Measurements from ENCODE around the gene STK32B.
"Not testable (repeated sequence)": the region's sequence is repeated elsewhere in the genome, so short reads cannot be mapped to it uniquely, and the experiment has no call there.

The STK32B gene

GRCh38 chr4:5032813-5033212 lies 18.5 kb upstream of the STK32B start:
- no peak for DNase-seq

- DNase-seq = no peak
Measured at GRCh38 chr4:5033281-5033841, 17.9 kb upstream of the STK32B start.

DNA sequence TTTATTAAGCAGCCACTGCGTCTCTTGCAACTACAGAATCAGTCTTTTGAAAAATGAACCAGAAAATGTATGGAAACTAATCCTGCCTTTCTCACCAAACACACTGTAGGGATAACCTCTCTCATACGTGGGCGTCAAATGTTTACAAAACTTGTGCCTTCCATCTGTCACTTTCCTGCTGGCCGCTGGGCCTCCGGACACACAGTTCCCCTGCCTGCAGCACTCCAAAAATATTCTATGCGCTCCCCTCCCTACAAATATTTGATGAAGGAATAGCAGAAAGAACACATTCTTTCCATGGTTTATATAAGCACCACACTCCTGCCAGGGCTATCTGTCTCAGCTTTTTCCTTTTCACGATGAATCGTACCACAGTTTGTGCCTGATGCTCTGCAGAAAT lies 17.1 kb upstream of the STK32B start:
- no peak for DNase-seq

GRCh38 chr4:5036239-5036638 lies 15.0 kb upstream of the STK32B start:
- DNase-seq = no peak

GRCh38 chr4:5037553-5038551 lies 13.4 kb upstream of the STK32B start:
- DNase-seq = no peak

- DNase-seq = no peak
Measured at GRCh38 chr4:5039800-5040199, 11.5 kb upstream of the STK32B start.

DNA sequence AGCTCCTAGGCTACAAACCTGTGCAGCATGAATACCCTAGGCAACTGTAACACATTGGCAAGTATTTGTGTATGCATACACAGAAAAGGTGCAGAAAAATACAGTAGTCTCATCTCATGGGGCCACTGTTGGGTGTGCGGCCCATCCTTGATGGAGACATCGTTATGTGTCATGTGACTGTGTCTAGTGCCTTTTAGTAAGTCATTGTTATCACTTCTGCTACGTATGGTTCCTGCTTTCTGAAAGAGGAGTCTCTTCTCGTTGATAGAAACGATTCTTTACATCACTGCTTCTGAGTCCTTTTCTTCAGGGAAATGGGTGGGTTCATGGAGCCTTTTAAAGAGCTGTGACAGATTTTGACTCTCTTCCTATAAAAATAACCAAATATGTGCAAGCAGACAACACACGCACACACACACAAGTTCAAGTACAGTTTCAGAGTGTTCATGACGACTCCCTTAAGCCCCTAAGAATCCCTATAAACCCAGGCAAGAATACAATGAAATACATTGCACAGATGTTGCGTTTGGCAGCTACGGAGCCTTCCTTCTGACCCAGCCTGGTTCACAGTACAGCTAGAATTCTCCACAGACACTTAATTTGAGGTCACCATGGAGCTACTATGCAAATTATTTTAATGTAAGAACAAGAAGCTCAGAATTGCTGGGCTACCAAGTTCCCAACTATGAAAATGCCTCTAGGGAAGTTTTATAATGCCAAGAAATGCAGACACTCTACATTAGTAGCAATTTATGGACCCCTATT lies 10.2 kb upstream of the STK32B start:
- no peak for DNase-seq

GRCh38 chr4:5041699-5042098 lies 9.6 kb upstream of the STK32B start:
- DNase-seq = peak; percentile 22

- DNase-seq = no peak
Measured at GRCh38 chr4:5043579-5043978, 7.7 kb upstream of the STK32B start.

DNA sequence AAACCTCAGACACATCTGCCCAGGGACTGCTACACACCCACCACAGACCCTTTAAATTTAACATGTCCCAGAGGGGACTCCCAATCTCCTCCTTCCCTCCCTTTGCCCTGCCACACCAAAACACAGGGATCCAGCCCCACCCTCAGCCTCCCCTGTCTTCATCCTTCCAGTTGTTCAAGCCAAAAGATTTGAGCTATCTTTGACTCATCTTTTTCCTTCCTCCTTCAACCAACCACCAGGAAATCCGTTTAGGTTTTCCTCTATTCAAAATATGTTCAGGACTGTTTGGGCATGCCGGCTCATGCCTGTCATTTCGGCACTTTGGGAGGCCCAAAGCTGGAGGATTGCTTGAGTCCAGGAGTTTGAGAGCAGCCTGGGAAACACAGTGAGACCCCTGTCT lies 6.9 kb upstream of the STK32B start:
- DNase-seq = no peak

DNA sequence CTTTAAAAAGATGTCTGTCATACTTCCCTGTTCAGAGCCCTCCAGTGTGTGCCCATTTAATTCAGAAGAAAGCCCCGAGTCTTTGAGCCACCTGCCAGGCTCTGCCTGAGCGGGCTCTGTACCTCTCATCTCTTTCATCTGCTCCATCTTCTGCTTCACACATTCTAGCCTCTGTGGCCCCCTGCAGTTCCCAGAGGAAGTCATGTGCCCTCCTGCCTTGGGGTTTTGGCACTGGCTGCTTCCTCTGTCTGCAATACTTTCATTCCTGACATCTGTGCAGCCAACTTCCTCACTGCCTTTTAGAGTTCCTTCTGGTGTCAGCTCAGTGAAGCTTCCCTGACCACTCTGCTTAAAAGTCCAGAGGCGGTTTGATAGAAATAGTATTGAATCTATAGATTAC lies 6.2 kb upstream of the STK32B start:
- no peak for DNase-seq

GRCh38 chr4:5048721-5049120 lies 2.6 kb upstream of the STK32B start:
- no peak for DNase-seq

GRCh38 chr4:5050520-5051277 lies 581 bp upstream of the STK32B start:
- DNase-seq = peak; percentile 59

DNA sequence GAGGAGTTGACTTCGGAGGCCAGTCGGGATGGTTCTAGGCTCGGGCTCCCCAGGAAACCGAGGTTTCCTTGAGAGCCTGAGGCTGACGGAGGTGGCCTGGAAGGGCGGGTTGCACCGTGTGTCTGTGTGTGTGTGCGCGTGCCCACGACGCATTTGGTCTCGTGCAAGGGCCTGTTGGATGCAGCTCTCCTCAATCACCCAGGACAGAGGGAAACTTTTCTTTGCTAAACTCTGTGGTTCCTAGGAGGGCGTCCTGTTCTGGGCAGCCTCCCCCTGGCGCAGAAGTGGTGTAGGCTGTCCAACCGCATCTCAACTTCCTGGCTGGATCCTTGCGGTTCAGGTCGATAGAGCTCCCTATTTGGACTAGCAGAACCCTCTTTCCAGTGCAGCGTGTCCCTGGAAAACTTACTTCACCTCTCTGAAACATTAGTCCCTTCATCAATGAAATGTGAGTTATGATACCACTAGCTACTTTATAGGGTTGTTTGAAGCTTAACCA lies 973 bp downstream of the STK32B start:
- DNase-seq = no peak

- peak; percentile 19 for DNase-seq
Measured at GRCh38 chr4:5052726-5053425, 1.6 kb downstream of the STK32B start.

DNA sequence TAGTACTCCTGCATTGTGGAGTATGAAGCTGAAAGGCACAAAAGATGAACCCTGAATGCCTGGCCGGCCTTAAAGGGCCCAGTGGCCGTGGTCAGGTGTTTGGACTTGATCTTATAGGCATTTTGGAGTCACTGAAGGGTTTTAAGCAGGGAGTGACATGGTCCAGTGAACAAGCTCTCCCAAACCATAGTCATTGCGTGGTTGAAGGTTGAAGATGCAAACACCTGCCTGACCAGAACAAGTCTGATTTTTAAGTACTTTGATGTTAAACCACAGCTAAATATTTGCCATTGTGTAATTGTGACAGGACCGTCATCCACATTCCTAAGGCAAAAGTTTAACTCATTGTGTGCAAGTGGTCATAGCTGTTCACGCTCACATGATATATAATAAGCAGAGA lies 3.3 kb downstream of the STK32B start:
- DNase-seq = no peak

DNA sequence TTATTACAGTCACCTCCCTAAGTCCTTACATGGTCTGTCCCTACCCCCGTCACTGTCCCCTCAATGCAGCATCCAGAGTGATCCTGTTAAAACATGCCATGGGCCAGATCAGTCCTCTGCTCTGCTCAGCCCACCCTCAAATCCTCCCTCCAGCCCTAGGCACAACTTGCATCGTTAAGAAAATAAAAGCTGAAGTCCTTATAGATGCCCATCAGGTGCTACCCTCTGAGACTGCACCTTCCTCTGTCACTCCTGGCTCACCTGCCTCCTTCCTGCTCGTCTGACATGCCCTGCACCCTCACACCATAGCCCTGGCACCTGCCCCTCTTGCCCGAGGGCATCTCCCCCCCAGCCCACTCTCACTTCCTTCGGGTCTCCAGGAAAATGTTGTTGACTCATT lies 4.1 kb downstream of the STK32B start:
- DNase-seq = no peak

DNA sequence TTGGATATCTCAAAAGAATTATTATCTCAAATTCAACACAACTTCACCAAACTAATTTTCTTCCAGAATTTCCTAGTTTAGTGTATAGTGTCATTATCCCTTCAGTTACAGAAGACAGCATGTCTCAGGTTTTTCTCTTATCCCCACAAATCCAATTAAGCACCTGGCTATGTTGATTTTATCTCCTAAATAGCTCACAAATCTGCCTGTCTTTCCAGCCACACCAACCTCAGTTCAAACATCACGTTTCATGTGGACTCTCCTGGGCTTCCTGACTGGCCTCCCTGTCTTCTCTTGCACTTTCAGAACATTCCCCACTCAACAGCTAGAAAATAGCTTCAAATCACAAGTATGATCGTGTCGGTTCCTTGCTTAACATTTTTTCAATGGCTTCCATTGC lies 14.8 kb downstream of the STK32B start:
- DNase-seq = no peak

DNA sequence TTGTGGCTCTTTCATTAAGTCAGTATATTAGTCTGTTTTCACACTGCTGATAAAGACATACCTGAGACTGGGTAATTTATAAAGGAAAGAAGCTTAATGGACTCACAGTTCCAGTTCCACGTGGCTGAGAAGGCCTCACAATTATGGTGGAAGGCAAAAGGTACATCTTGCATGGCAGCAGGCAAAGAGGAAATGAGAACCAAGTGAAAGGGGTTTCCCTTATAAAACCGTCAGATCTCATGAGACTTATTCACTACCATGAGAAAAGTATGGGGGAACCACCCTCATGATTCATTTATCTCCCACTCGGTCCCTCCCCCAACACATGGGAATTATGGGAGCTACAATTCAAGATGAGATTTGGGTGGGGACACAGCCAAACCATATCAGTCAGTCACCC lies 15.7 kb downstream of the STK32B start:
- DNase-seq = not testable (repeated sequence)

DNA sequence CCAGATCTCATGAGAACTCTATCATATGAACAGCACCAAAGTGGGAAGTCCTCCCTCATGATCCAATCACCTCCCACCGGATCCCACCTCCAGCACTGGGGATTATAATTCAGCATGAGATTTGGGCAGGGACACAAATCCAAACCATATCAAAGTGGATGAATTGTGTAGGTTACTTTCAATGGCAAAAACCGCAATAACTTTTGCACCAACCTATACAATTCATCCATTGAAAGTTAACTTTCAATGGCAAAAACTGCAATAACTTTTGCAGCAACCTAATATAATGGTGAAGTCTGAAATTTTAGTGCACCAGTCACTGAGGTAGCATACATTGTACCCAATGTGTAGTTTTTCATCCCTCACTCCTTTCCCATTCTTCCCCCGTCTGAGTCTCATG lies 16.6 kb downstream of the STK32B start:
- no peak for DNase-seq

- DNase-seq = no peak
Measured at GRCh38 chr4:5069901-5070300, 18.6 kb downstream of the STK32B start.

GRCh38 chr4:5072948-5073347 lies 21.7 kb downstream of the STK32B start:
- no peak for DNase-seq
